GM12801 (cell line): Measurements from ENCODE around the gene LAMA4.

Experiments used
- TF ChIP-seq, protein P1 (sequence below): IDR thresholded peaks from one replicate; pipeline ENCODE4 v1.5.1; 2011; ENCODE audit warnings: control low read depth; ENCODE audit not compliant: insufficient read length; ENCODE audit errors: extremely low read depth

Gene LAMA4

DNA sequence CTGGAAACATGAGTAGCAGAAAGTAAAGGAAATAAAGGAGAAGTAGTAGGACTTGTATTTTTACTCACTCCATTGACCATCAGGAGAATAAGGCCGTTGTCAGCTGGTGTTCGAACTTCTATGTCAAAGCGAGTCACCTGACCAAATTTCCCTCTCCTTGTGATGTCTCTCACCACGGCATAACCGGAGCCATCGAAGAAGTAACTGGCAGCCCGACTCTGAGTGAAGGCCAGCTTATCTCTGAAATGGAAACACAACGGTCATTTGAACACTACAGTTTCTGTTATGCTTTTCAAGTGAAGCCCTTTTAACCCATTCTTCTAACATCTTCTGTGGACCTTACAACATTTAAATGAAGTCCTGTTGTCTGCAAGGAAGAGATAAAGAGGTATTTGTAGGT lies 115.3 kb downstream of the LAMA4 start:
- TF ChIP-seq, protein P1, sequence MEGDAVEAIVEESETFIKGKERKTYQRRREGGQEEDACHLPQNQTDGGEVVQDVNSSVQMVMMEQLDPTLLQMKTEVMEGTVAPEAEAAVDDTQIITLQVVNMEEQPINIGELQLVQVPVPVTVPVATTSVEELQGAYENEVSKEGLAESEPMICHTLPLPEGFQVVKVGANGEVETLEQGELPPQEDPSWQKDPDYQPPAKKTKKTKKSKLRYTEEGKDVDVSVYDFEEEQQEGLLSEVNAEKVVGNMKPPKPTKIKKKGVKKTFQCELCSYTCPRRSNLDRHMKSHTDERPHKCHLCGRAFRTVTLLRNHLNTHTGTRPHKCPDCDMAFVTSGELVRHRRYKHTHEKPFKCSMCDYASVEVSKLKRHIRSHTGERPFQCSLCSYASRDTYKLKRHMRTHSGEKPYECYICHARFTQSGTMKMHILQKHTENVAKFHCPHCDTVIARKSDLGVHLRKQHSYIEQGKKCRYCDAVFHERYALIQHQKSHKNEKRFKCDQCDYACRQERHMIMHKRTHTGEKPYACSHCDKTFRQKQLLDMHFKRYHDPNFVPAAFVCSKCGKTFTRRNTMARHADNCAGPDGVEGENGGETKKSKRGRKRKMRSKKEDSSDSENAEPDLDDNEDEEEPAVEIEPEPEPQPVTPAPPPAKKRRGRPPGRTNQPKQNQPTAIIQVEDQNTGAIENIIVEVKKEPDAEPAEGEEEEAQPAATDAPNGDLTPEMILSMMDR = no peak

DNA sequence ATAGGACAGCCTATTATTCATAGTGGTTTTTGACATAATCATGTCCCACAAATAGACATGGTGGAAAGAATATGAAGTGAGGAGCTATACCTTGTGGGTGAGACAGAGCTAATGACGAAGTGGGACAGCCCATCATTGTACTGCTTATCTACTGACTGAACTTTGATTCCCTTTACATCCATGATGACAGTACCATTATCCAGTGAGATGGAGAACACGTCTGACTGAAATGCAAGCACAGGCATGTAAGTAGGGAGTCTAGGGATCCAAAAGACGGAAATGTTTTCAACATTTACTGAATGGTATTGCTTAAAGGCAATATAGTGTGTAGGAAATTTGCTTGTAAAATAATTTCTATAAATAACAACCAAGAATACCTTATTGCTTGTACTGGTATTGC lies 123.5 kb downstream of the LAMA4 start:
- TF ChIP-seq, protein P1 = no peak

DNA sequence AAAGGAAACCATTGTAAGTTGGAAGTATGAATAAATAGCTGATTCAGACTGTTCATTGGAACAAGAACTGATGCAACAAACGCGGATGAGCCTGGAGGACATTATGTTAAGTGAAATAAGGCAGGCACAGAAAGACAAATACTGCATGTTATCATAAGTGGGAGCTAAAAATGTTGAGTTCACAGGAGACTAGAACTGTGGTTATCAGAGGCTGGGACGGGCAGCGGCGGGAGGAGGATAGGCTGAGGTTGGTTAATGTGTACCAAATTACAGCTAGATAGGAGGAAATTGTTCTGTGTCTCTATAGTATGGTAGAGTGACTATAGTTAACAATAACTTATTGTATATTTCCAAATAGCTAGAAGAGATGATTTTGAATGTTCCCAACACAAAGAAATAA lies 126.2 kb downstream of the LAMA4 start:
- TF ChIP-seq, protein P1 = no peak

DNA sequence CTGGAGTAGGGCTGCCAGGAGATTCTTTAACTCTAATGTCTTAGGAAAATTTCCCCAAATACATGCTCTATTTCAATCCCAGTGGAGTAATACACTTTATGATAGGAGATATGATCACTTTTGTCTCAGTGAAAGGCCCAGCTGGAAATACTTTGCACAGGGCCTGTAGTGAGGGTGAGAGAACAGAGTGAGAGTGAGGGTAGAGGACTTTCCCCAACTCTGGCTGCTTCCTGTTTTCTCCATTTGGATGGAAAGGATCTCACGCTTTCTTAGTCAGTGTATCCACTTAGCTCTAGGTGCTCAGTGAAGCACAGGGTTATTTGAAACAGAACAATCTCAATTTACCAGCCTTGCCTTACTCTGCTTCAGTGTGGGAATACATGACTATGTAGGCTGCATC lies 130.4 kb downstream of the LAMA4 start:
- TF ChIP-seq, protein P1 = no peak

DNA sequence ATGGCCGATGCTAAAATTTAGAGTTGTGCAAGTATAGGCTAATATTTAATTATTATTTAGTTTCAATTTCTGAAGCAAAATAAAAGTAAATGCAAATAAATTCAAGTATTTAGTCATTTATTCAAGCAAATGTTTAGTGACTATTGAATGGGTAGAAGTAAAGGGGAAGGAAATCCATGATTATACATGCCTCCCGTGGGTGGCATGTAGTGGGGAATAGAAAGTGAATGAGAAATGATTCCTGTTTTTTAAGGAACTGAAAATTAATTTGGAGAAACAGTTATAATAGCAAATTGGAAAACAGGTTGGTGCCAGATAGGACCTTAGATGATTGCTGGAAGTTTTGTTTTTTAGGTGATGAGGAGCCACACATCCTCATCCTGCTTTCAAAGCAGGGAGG lies 131.6 kb downstream of the LAMA4 start:
- TF ChIP-seq, protein P1 = no peak

DNA sequence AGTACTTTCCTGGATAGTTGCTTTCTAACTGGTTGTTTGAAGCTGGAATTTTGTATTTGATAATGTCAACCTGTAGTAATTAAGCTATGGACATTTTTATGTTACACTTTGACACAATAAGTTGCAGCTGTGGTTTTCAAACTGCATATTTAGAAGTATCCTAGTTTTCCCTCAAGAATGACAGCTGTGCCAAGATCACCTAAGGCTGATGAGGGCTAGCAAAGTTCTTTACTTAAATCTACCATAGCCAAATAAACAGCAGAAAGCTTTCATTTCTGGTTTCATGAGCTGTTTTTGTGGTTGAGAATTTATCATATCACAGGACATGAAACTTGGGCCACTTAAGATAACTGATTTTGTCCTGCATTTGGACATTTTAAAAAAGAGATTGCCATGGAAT lies 136.3 kb downstream of the LAMA4 start:
- TF ChIP-seq, protein P1 = no peak

DNA sequence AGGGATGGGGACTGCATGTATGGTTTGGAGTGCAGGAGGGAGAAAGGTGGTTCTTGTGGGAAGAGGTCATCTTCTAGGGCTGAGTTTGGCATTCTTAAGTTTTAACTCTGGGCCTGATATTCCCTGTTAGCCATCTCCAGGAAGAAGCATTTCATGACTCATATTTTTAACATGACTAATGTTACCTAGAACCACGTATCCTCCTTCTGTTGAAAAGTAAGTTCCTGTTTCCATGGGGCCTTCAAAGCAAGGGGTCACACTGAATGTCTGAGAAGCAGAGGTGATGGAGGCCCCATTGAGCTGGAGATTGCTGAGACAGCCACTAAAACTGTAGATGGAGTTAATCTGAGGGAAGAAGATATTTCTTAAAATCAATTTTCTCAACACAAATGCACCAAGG lies 136.8 kb downstream of the LAMA4 start:
- TF ChIP-seq, protein P1 = no peak

DNA sequence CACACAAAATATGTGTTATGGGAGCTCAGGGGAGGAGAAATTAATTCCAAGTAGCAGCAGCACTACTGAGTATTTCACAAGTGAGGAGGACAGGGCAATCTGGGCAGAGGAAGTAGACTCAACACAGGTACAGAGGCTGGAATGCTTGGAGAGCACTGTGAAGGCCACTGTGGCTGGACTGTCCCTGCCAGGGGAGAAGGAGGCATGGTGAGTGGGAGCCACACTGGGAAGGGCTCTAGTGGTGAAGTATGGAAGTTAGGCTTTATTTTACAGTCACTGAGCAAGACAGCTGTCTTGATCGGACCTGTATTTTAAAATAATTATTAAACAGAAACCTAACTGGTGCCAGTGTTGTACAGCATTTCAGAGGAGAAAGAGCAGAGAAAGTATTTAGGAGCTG lies 138.1 kb downstream of the LAMA4 start:
- TF ChIP-seq, protein P1 = no peak
